DOHH2 (cell line): ENCODE data around the gene PGF.

Experiments used
- CTCF ChIP-seq: fragments of 200-600 bp; sonication (generic); IDR thresholded peaks from one replicate; pipeline ENCODE4 v1.5.1; 2014; ENCODE audit warnings: antibody characterized with exemption, mild to moderate bottlenecking, low read depth, low read length; ENCODE audit not compliant: poor library complexity, severe bottlenecking
- EZH2phosphoT487 ChIP-seq: fragments of 200-600 bp; sonication (generic); IDR thresholded peaks from 2 replicates; pipeline ENCODE4 v1.6.1; 2017; ENCODE audit warnings: borderline replicate concordance, mild to moderate bottlenecking, antibody characterized with exemption, low read length, moderate library complexity, mixed read lengths

DNA sequence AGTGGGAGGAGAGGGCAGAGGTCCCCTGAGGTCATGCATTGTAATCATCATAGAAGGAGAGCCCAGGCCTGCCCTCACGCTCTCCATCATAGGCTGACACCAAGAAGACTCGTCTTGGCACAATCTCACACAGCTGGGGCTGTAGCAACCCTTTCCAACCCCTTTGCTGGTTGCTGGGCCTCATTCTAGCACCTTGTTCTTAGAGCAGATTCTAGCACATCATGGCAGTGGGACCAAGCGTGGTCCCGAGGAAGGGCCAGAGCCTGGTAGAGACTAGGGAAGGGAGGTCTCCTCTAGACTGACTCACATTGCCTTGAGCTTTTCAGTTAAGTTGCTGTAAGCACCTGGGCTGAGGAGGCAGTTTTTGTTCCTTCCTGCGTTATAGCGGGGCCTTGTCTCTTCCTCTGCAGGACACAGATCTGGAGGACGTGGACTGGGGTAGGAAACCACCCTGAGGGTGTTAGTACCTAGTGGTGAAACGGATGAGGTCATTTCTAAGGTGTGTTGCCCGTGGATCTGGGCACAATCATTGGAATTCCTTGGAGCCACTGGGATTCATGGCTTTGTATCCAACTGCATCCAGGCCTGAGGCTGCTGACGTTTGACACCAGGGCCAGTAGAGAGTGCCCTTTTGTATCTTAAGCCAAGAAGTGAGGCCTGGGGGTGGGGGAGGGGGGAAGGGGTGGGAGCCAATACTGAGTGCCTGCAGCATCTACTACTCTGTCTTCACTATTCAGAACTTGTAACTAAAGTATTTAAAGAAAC is 52.3 kb downstream of the PGF start:
- TF ChIP-seq CTCF, result no peak
- TF ChIP-seq EZH2phosphoT487, result no peak
